HepG2 (cell line): ENCODE results near the gene SEPHS1. TPM values are rescaled to one million over a fixed set of nuclear protein-coding genes. Genes with fewer than 3 reads are reported as not detected.

Experiments used
- EEA1 ChIP-seq: sonication (generic); formaldehyde crosslinking; IDR thresholded peaks from 2 replicates; pipeline ENCODE4 v1.5.1; 2020; ENCODE audit warnings: mild to moderate bottlenecking, missing genetic modification reagents, borderline replicate concordance
- ELF3 ChIP-seq: IDR thresholded peaks from 2 replicates; pipeline ENCODE4 v1.6.1; 2016; ENCODE audit warnings: missing genetic modification reagents, missing compliant biosample characterization
- MZF1 ChIP-seq: sonication (generic); formaldehyde crosslinking; IDR thresholded peaks from 2 replicates; pipeline ENCODE4 v1.8.1; 2023; ENCODE audit warnings: mild to moderate bottlenecking, missing genetic modification reagents, borderline replicate concordance
- PCBP1 ChIP-seq: fragments of 200-400 bp; formaldehyde crosslinking; IDR thresholded peaks from 2 replicates; pipeline ENCODE4 v1.6.1; 2017; ENCODE audit warnings: mild to moderate bottlenecking, low read depth, low read length, borderline replicate concordance
- ZNF274 ChIP-seq: sonication (generic); formaldehyde crosslinking; IDR thresholded peaks from 2 replicates; pipeline ENCODE4 v1.5.1; 2020; ENCODE audit warnings: mild to moderate bottlenecking, missing genetic modification reagents
- ZNF317 ChIP-seq: sonication (generic); formaldehyde crosslinking; IDR thresholded peaks from 2 replicates; pipeline ENCODE4 v1.5.0; 2020; ENCODE audit warnings: mild to moderate bottlenecking, missing genetic modification reagents
- ZNF543 ChIP-seq: sonication (generic); formaldehyde crosslinking; IDR thresholded peaks from 2 replicates; pipeline ENCODE4 v1.4.0; 2020; ENCODE audit warnings: mild to moderate bottlenecking, missing genetic modification reagents
- ZNF550 ChIP-seq: sonication (generic); formaldehyde crosslinking; IDR thresholded peaks from 2 replicates; pipeline ENCODE4 v1.4.0; 2020; ENCODE audit warnings: mild to moderate bottlenecking, missing genetic modification reagents, borderline replicate concordance
- ZNF556 ChIP-seq: sonication (generic); formaldehyde crosslinking; IDR thresholded peaks from 2 replicates; pipeline ENCODE4 v1.4.0; 2020; ENCODE audit warnings: mild to moderate bottlenecking, missing genetic modification reagents, borderline replicate concordance
- ZNF619 ChIP-seq: sonication (generic); formaldehyde crosslinking; IDR thresholded peaks from 2 replicates; pipeline ENCODE4 v1.4.0; 2020; ENCODE audit warnings: mild to moderate bottlenecking, missing genetic modification reagents
- ZNF781 ChIP-seq: sonication (generic); formaldehyde crosslinking; IDR thresholded peaks from 2 replicates; pipeline ENCODE4 v1.5.1; 2020; ENCODE audit warnings: borderline replicate concordance, mild to moderate bottlenecking, missing genetic modification reagents; ENCODE audit errors: not compliant biosample characterization
- polyA plus RNA-seq, 8 experiments: library from polyadenylated mRNA; depleted of rRNA in 3 of 8; stranded (reverse) in 7 of 8; unstranded in 1 of 8; fragments of >200 nt; fragmentation: Illumina TruSeq in 4 of 8; extraction: Trizol in 4 of 8; gene quantifications; 2 replicates each; pipeline versions ENCODE4 v1.2.1 to v1.2.3, GENCODE V29; 2011 to 2016; ENCODE audit warnings: low read depth in 4 of 8, missing spikeins in 1 of 8, mixed read lengths in 1 of 8; ENCODE audit not compliant: insufficient read depth in 1 of 8
- total RNA-seq, 5 experiments: library from RNA; depleted of rRNA; stranded (reverse); fragments of >200 nt; fragmentation: Illumina TruSeq; extraction: Trizol; gene quantifications; 2 replicates each; pipeline ENCODE4 v1.2.3, GENCODE V29; 2016; ENCODE audit warnings: low read depth in 1 of 5
- TF ChIP-seq, protein P1 (sequence below): sonication (generic); formaldehyde crosslinking; IDR thresholded peaks from 2 replicates; pipeline ENCODE4 v1.4.0; 2020; ENCODE audit warnings: mild to moderate bottlenecking, missing genetic modification reagents
- TF ChIP-seq, protein P2 (sequence below): IDR thresholded peaks from 2 replicates; pipeline ENCODE4 v1.6.1; 2016; ENCODE audit warnings: mild to moderate bottlenecking
- TF ChIP-seq, protein P3 (sequence below): sonication (generic); formaldehyde crosslinking; IDR thresholded peaks from 2 replicates; pipeline ENCODE4 v1.4.0; 2020; ENCODE audit warnings: mild to moderate bottlenecking, missing genetic modification reagents

The SEPHS1 gene
- total and polyA plus RNA-seq, 2 of the 13 experiments (the other 11 are each of a cell fraction or from before 2014, with no cell fraction given): 57.8 to 61.5 TPM

DNA sequence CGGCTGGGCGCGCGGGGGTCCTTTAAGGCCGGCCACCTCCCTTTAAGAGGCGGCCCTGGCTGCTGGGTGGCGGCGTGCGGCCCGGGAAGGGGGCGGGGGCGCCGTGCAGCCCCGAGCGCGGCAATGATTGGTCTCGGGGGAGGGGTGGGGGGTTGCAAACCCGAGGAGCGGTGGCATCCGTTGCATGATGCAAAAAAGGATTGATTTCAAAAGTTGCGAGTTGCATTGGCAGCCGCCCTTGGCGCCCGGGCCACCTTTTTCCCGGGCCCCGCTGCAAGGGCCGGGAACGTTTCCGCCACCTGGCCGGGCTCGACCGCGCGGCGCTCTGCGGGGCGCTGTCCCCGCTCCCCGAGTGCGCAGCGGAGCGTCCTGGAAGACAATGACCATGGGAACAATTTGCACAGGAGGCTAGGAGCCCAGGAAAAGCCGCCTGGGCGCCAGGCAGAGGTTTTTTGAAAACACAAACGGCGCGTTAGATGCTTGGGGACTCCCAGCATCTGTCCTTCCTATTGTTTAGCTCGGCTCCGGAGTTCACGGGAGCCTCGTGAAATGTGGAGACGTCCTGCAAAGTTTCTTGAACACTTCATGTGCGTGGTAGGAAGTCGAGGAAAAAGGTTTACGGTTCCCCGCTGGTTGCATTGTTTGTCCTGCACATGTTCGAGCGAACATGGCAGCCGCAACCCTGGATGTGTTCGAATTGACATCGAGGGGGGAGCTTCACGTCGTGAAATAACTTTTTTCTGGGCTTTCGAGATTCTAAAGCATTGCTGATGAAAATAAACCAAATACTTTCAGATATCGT lies at the start of gene SEPHS1 (continued):
- TF ChIP-seq, protein P1, sequence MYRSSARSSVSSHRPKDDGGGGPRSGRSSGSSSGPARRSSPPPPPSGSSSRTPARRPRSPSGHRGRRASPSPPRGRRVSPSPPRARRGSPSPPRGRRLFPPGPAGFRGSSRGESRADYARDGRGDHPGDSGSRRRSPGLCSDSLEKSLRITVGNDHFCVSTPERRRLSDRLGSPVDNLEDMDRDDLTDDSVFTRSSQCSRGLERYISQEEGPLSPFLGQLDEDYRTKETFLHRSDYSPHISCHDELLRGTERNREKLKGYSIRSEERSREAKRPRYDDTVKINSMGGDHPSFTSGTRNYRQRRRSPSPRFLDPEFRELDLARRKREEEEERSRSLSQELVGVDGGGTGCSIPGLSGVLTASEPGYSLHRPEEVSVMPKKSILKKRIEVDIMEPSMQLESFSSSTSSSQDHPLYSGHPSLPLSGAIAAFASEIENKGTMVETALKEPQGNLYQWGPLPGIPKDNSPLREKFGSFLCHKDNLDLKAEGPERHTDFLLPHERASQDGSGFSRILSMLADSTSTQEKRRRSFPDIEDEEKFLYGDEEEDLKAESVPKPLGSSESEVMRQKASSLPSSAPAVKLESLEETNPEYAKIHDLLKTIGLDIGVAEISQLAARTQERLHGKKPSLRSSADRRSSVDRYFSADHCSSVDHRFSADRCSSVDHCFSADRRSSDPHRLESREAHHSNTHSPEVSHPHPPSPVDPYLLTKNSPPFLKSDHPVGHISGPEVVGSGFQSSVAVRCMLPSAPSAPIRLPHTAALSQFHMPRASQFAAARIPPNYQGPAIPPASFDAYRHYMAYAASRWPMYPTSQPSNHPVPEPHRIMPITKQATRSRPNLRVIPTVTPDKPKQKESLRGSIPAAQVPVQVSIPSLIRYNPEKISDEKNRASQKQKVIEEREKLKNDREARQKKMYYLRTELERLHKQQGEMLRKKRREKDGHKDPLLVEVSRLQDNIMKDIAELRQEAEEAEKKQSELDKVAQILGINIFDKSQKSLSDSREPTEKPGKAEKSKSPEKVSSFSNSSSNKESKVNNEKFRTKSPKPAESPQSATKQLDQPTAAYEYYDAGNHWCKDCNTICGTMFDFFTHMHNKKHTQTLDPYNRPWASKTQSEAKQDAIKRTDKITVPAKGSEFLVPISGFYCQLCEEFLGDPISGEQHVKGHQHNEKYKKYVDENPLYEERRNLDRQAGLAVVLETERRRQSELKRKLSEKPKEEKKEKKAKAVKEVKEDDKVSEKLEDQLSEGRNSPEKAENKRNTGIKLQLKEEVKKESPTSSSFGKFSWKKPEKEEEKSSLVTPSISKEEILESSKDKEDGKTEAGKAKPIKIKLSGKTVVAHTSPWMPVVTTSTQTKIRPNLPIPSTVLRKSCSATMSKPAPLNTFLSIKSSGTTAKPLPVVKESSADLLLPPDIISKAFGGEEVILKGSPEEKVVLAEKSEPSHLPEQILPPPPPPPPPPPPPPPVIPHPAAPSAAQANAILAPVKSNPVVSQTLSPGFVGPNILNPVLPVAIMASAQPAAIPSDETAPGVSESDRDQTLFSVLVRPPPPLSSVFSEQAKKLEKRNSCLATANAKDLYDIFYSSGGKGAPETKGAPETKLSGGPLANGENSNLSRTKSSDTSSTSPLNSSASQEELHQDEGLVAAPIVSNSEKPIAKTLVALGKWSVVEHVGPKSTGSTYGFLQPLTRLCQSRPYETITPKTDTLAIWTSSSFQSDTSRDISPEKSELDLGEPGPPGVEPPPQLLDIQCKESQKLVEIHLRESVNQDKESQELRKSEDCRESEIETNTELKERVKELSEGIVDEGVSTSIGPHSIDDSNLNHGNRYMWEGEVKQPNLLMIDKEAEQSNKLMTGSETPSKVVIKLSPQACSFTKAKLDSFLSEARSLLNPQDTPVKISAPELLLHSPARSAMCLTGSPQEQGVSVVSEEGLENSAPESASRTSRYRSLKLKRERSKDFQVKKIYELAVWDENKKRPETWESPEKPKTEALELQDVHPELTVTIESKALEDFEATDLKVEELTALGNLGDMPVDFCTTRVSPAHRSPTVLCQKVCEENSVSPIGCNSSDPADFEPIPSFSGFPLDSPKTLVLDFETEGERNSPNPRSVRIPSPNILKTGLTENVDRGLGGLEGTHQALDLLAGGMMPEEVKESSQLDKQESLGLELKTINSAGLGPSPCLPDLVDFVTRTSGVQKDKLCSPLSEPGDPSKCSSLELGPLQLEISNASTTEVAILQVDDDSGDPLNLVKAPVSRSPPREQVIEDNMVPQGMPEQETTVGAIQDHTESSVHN (CRISPR knock-in tag): no peak
- TF ChIP-seq ZNF274 (CRISPR knock-in tag): peak; percentile 53; the same call in 1 of the 2 replicates
- no peak for TF ChIP-seq PCBP1
- TF ChIP-seq MZF1 (CRISPR knock-in tag): no peak
- 0 out of 2 replicates have a peak, but pooled peaks have one; percentile 33 for TF ChIP-seq ELF3
- TF ChIP-seq EEA1 (CRISPR knock-in tag): no peak
- no peak for TF ChIP-seq ZNF556 (CRISPR knock-in tag)
- peak; percentile 28 for TF ChIP-seq ZNF781 (CRISPR knock-in tag)
- TF ChIP-seq ZNF619 (CRISPR knock-in tag): 0 out of 2 replicates have a peak, but pooled peaks have one; percentile 36
- TF ChIP-seq ZNF317 (CRISPR knock-in tag): no peak
- 0 out of 2 replicates have a peak, but pooled peaks have one; percentile 34 for TF ChIP-seq ZNF550 (CRISPR knock-in tag)
- TF ChIP-seq, protein P2, sequence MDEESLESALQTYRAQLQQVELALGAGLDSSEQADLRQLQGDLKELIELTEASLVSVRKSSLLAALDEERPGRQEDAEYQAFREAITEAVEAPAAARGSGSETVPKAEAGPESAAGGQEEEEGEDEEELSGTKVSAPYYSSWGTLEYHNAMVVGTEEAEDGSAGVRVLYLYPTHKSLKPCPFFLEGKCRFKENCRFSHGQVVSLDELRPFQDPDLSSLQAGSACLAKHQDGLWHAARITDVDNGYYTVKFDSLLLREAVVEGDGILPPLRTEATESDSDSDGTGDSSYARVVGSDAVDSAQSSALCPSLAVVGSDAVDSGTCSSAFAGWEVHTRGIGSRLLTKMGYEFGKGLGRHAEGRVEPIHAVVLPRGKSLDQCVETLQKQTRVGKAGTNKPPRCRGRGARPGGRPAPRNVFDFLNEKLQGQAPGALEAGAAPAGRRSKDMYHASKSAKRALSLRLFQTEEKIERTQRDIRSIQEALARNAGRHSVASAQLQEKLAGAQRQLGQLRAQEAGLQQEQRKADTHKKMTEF: peak; percentile 61; the same call in 1 of the 2 replicates
- TF ChIP-seq, protein P3, sequence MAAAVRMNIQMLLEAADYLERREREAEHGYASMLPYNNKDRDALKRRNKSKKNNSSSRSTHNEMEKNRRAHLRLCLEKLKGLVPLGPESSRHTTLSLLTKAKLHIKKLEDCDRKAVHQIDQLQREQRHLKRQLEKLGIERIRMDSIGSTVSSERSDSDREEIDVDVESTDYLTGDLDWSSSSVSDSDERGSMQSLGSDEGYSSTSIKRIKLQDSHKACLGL: no peak; the same call in none of the 2 replicates
- 0 out of 2 replicates have a peak, but pooled peaks have one; percentile 35 for TF ChIP-seq ZNF543
